WTC11 (cell line): ENCODE results near the gene WDCP. TPM values are rescaled to one million over a fixed set of nuclear protein-coding genes. Genes with fewer than 3 reads are reported as not detected.

Experiments used
- ATAC-seq: fragments of 200-7000 bp; cut with Tn5 transposase; 2 replicates; pipeline ENCODE4 v1.10.0; 2021; ENCODE audit warnings: mild to moderate bottlenecking, moderate library complexity
- CTCF ChIA-PET: fragments of 300-600 bp; sonication (Branson Sonifier 250); formaldehyde crosslinking; loops from one replicate; lab custom pipeline; 2021; ENCODE audit warnings: antibody characterized with exemption; lab: Charles Lee
- POLR2A ChIA-PET: fragments of 350-600 bp; sonication (Branson Sonifier 250); formaldehyde crosslinking; loops from one replicate; lab custom pipeline; 2021; ENCODE audit warnings: antibody characterized with exemption; lab: Charles Lee
- DNase-seq: peaks from one replicate; pipeline ENCODE4 v3.0.0; 2021; ENCODE audit warnings: low spot score
- H3K27ac Mint-ChIP-seq: 2 replicates; pipeline ENCODE4 v1.8.0; 2021; ENCODE audit warnings: mixed read lengths
- H3K27me3 Mint-ChIP-seq: 2 replicates; pipeline ENCODE4 v1.8.0; 2021; ENCODE audit warnings: low read depth, mild to moderate bottlenecking, moderate library complexity, mixed read lengths
- H3K36me3 Mint-ChIP-seq: 2 replicates; pipeline ENCODE4 v1.8.0; 2021; ENCODE audit warnings: mixed read lengths
- H3K4me1 Mint-ChIP-seq: 2 replicates; pipeline ENCODE4 v1.8.0; 2022; ENCODE audit warnings: mixed read lengths
- H3K4me3 Mint-ChIP-seq: 2 replicates; pipeline ENCODE4 v1.8.0; 2021; ENCODE audit warnings: mild to moderate bottlenecking, moderate library complexity, mixed read lengths
- H3K9me3 Mint-ChIP-seq: 2 replicates; pipeline ENCODE4 v1.8.0; 2021; ENCODE audit warnings: mixed read lengths
- ELF4 ChIP-seq: sonication (generic); formaldehyde crosslinking; IDR thresholded peaks from 2 replicates; pipeline ENCODE4 v1.8.1; 2022; ENCODE audit warnings: low read depth, mild to moderate bottlenecking, moderate library complexity, missing genetic modification reagents
- ESRRA ChIP-seq: sonication (generic); formaldehyde crosslinking; IDR thresholded peaks from 2 replicates; pipeline ENCODE4 v1.8.1; 2022; ENCODE audit warnings: mild to moderate bottlenecking, missing genetic modification reagents, borderline replicate concordance
- ETV6 ChIP-seq: sonication (generic); formaldehyde crosslinking; IDR thresholded peaks from 2 replicates; pipeline ENCODE4 v1.8.1; 2022; ENCODE audit warnings: mild to moderate bottlenecking, missing genetic modification reagents
- FOXJ3 ChIP-seq: sonication (generic); formaldehyde crosslinking; IDR thresholded peaks from 2 replicates; pipeline ENCODE4 v1.9.0; 2021; ENCODE audit warnings: missing genetic modification reagents, mild to moderate bottlenecking, borderline replicate concordance
- GRHL2 ChIP-seq: fragments of 250-450 bp; sonication (Bioruptor Pico); IDR thresholded peaks from 2 replicates; pipeline ENCODE4 v1.8.0; 2022; ENCODE audit warnings: mild to moderate bottlenecking, moderate library complexity; ENCODE audit not compliant: insufficient replicate concordance, severe bottlenecking
- MXD4 ChIP-seq: fragments of 250-450 bp; sonication (Bioruptor Pico); IDR thresholded peaks from 2 replicates; pipeline ENCODE4 v1.8.0; 2021; ENCODE audit warnings: mild to moderate bottlenecking, moderate library complexity, borderline replicate concordance
- MYBL2 ChIP-seq: sonication (generic); formaldehyde crosslinking; IDR thresholded peaks from 2 replicates; pipeline ENCODE4 v1.8.1; 2023; ENCODE audit warnings: mild to moderate bottlenecking, moderate library complexity, missing genetic modification reagents
- NR3C1 ChIP-seq: sonication (generic); formaldehyde crosslinking; conservative IDR thresholded peaks from 2 replicates; pipeline ENCODE4 v1.8.1; 2023; ENCODE audit warnings: low read depth, mild to moderate bottlenecking, missing genetic modification reagents
- SOX15 ChIP-seq: fragments of 250-450 bp; sonication (Bioruptor Pico); IDR thresholded peaks from 2 replicates; pipeline ENCODE4 v1.9.0; 2021; ENCODE audit warnings: mild to moderate bottlenecking
- TCF7 ChIP-seq: sonication (generic); formaldehyde crosslinking; IDR thresholded peaks from 2 replicates; pipeline ENCODE4 v1.8.0; 2022; ENCODE audit warnings: mild to moderate bottlenecking, low read depth, missing genetic modification reagents, moderate library complexity
- TP53 ChIP-seq: sonication (generic); formaldehyde crosslinking; IDR thresholded peaks from 2 replicates; pipeline ENCODE4 v1.8.1; 2023; ENCODE audit warnings: mild to moderate bottlenecking, missing genetic modification reagents
- total RNA-seq: library from RNA; stranded (reverse); gene quantifications from 3 replicates; pipeline ENCODE4 v1.2.3, GENCODE V29; 2021
- TF ChIP-seq, protein P1 (sequence below): sonication (generic); formaldehyde crosslinking; conservative IDR thresholded peaks from 2 replicates; pipeline ENCODE4 v1.8.1; 2023; ENCODE audit warnings: mild to moderate bottlenecking, low read depth, missing genetic modification reagents, moderate library complexity
- TF ChIP-seq, protein P2 (sequence below): sonication (generic); formaldehyde crosslinking; IDR thresholded peaks from 2 replicates; pipeline ENCODE4 v1.8.1; 2023; ENCODE audit warnings: mild to moderate bottlenecking, missing genetic modification reagents, moderate library complexity
- TF ChIP-seq, protein P3 (sequence below): sonication (generic); formaldehyde crosslinking; IDR thresholded peaks from 2 replicates; pipeline ENCODE4 v1.8.1; 2023; ENCODE audit warnings: mild to moderate bottlenecking, missing genetic modification reagents
- TF ChIP-seq, protein P4 (sequence below): sonication (generic); formaldehyde crosslinking; IDR thresholded peaks from 2 replicates; pipeline ENCODE4 v1.8.0; 2022; ENCODE audit warnings: mild to moderate bottlenecking, missing genetic modification reagents
- TF ChIP-seq, protein P5 (sequence below): sonication (generic); formaldehyde crosslinking; IDR thresholded peaks from 2 replicates; pipeline ENCODE4 v1.8.1; 2022; ENCODE audit warnings: low read depth, missing genetic modification reagents, borderline replicate concordance
- TF ChIP-seq, protein P6 (sequence below): sonication (generic); formaldehyde crosslinking; IDR thresholded peaks from 2 replicates; pipeline ENCODE4 v1.8.0; 2022; ENCODE audit warnings: mild to moderate bottlenecking, missing genetic modification reagents
- TF ChIP-seq, protein P7 (sequence below): fragments of 250-450 bp; sonication (Bioruptor Pico); IDR thresholded peaks from 2 replicates; pipeline ENCODE4 v1.8.0; 2021; ENCODE audit warnings: mild to moderate bottlenecking
- TF ChIP-seq, protein P8 (sequence below): fragments of 250-450 bp; sonication (Bioruptor Pico); conservative IDR thresholded peaks from 2 replicates; pipeline ENCODE4 v1.9.0; 2021; ENCODE audit warnings: mild to moderate bottlenecking

WDCP gene
- total RNA-seq, 1 experiment from 2014 or later: 31.9 TPM

DNA sequence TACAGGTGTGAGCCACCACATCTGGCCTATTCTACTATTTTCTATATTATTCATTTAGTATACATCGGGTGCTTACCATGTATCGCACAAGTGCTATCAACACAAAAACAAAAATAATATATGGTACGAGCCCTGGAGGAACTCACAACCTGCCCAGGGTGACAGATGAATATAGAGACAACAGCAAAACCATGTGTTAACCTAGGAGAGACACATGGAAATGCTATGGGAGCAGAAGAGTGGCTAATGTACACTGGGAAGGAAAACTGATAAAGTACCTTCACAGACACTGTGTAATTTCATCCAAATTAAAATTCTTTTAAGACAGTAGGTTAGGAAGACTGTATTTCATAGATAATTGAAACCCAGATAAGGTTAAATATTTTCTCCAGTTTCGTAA lies 25.1 kb upstream of the WDCP start (continued):
- TF ChIP-seq, protein P1, sequence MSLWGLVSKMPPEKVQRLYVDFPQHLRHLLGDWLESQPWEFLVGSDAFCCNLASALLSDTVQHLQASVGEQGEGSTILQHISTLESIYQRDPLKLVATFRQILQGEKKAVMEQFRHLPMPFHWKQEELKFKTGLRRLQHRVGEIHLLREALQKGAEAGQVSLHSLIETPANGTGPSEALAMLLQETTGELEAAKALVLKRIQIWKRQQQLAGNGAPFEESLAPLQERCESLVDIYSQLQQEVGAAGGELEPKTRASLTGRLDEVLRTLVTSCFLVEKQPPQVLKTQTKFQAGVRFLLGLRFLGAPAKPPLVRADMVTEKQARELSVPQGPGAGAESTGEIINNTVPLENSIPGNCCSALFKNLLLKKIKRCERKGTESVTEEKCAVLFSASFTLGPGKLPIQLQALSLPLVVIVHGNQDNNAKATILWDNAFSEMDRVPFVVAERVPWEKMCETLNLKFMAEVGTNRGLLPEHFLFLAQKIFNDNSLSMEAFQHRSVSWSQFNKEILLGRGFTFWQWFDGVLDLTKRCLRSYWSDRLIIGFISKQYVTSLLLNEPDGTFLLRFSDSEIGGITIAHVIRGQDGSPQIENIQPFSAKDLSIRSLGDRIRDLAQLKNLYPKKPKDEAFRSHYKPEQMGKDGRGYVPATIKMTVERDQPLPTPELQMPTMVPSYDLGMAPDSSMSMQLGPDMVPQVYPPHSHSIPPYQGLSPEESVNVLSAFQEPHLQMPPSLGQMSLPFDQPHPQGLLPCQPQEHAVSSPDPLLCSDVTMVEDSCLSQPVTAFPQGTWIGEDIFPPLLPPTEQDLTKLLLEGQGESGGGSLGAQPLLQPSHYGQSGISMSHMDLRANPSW (CRISPR knock-in tag): no peak
- TF ChIP-seq, protein P2, sequence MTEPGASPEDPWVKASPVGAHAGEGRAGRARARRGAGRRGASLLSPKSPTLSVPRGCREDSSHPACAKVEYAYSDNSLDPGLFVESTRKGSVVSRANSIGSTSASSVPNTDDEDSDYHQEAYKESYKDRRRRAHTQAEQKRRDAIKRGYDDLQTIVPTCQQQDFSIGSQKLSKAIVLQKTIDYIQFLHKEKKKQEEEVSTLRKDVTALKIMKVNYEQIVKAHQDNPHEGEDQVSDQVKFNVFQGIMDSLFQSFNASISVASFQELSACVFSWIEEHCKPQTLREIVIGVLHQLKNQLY (CRISPR knock-in tag): no peak
- TF ChIP-seq TP53 (CRISPR knock-in tag) (no peak), SOX15 (CRISPR knock-in tag) (no peak), FOXJ3 (no peak), ETV6 (CRISPR knock-in tag) (no peak), NR3C1 (CRISPR knock-in tag) (no peak), ESRRA (CRISPR knock-in tag) (no peak)
- TF ChIP-seq, protein P3, sequence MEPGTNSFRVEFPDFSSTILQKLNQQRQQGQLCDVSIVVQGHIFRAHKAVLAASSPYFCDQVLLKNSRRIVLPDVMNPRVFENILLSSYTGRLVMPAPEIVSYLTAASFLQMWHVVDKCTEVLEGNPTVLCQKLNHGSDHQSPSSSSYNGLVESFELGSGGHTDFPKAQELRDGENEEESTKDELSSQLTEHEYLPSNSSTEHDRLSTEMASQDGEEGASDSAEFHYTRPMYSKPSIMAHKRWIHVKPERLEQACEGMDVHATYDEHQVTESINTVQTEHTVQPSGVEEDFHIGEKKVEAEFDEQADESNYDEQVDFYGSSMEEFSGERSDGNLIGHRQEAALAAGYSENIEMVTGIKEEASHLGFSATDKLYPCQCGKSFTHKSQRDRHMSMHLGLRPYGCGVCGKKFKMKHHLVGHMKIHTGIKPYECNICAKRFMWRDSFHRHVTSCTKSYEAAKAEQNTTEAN: no peak
- TF ChIP-seq, protein P4, sequence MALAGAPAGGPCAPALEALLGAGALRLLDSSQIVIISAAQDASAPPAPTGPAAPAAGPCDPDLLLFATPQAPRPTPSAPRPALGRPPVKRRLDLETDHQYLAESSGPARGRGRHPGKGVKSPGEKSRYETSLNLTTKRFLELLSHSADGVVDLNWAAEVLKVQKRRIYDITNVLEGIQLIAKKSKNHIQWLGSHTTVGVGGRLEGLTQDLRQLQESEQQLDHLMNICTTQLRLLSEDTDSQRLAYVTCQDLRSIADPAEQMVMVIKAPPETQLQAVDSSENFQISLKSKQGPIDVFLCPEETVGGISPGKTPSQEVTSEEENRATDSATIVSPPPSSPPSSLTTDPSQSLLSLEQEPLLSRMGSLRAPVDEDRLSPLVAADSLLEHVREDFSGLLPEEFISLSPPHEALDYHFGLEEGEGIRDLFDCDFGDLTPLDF (CRISPR knock-in tag): no peak
- TF ChIP-seq, protein P5, sequence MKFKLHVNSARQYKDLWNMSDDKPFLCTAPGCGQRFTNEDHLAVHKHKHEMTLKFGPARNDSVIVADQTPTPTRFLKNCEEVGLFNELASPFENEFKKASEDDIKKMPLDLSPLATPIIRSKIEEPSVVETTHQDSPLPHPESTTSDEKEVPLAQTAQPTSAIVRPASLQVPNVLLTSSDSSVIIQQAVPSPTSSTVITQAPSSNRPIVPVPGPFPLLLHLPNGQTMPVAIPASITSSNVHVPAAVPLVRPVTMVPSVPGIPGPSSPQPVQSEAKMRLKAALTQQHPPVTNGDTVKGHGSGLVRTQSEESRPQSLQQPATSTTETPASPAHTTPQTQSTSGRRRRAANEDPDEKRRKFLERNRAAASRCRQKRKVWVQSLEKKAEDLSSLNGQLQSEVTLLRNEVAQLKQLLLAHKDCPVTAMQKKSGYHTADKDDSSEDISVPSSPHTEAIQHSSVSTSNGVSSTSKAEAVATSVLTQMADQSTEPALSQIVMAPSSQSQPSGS (CRISPR knock-in tag): no peak
- TF ChIP-seq, protein P6, sequence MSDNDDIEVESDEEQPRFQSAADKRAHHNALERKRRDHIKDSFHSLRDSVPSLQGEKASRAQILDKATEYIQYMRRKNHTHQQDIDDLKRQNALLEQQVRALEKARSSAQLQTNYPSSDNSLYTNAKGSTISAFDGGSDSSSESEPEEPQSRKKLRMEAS (CRISPR knock-in tag): no peak
- TF ChIP-seq, protein P7, sequence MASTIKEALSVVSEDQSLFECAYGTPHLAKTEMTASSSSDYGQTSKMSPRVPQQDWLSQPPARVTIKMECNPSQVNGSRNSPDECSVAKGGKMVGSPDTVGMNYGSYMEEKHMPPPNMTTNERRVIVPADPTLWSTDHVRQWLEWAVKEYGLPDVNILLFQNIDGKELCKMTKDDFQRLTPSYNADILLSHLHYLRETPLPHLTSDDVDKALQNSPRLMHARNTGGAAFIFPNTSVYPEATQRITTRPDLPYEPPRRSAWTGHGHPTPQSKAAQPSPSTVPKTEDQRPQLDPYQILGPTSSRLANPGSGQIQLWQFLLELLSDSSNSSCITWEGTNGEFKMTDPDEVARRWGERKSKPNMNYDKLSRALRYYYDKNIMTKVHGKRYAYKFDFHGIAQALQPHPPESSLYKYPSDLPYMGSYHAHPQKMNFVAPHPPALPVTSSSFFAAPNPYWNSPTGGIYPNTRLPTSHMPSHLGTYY (CRISPR knock-in tag): no peak

DNA sequence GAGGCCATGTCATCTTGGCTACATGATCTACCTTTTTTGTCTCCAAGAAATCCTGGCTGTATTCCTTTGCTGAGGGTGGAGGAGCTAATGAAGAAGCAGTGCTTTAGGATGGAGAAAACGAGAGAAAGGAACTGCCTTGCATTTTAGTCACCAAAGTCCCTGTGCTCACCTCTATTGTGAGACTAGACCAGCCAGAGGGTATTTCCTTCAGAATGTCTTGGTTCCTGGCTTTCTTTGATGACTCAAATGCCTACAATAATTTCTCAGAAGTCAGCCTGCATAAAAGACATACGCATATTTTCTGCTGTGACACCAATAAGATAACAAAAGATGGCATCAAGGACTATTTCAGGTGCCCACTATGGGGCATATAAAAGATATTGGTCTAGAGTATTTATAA lies 18.1 kb upstream of the WDCP start:
- H3K36me3 Mint-ChIP-seq: peaks cover 62% of the 10 kb centered on the region
- no peak overlapping the region for H3K27ac Mint-ChIP-seq
- no peaks in the 10 kb centered on the region for H3K27me3 Mint-ChIP-seq
- no peaks in the 10 kb centered on the region for H3K9me3 Mint-ChIP-seq
- ATAC-seq (no peak), DNase-seq (no peak)
- ChIA-PET POLR2A (no interaction called here), CTCF (interaction anchor here (0.6 kb wide), 1 partner anchor 23 kb away, joined by 4 read pairs; no protein-coding TSS in a partner anchor)
- no peaks in the 10 kb centered on the region; the same call in 1 of the 2 replicates for H3K4me1 Mint-ChIP-seq
- H3K4me3 Mint-ChIP-seq: no peak overlapping the region
- TF ChIP-seq, protein P8, sequence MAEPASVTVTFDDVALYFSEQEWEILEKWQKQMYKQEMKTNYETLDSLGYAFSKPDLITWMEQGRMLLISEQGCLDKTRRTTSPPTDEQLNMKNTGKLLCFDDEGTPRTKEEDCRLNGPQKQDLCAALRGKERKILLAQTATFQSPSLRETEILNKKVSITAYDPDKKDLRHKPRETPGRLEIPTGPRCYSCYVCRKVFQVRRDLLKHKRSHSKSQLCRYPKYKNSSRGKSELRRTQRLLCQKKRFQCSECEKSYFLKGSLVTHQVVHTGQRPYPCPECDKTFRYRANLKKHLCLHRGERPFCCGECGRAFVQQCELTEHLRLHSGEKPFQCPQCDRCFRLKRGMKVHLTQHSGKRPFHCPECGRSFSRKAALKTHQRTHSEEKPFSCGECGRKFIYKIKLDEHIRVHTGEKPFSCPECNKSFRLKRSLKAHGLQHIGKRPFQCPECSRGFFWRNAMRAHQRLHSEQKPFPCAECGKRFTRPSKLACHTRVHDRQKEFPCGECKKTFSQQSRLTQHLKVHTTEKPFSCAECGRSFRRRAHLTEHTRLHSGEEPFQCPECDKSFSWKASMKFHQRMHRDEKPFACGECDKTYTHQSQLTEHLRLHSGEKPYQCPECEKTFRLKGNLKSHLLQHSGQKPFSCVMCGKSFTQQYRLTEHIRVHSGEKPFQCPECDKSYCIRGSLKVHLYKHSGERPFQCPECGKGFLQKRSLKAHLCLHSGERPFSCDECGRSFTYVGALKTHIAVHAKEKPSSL: no peak
- TF ChIP-seq TCF7 (CRISPR knock-in tag) (no peak), MYBL2 (CRISPR knock-in tag) (no peak), ELF4 (CRISPR knock-in tag) (no peak), NR3C1 (CRISPR knock-in tag) (no peak), TP53 (CRISPR knock-in tag) (no peak), MXD4 (CRISPR knock-in tag) (no peak), GRHL2 (CRISPR knock-in tag) (no peak)
- TF ChIP-seq, protein P2 (CRISPR knock-in tag): no peak
